OCI-LY1 (cell line): ENCODE results near the gene PRLR.

Source experiments
- H2AFZ ChIP-seq: fragments of 200-600 bp; sonication (generic), shearing (Covaris generic); 2 replicates; pipeline ENCODE4 v1.6.0; 2014; ENCODE audit warnings: antibody characterized with exemption, mild to moderate bottlenecking, low read length
- H3F3A ChIP-seq: fragments of 200-600 bp; sonication (generic), shearing (Covaris generic); 2 replicates; pipeline ENCODE4 v1.6.0; 2014; ENCODE audit warnings: mild to moderate bottlenecking, antibody characterized with exemption, low read length, moderate library complexity; ENCODE audit not compliant: insufficient read depth
- H3K27ac ChIP-seq: fragments of 200-600 bp; sonication (generic); 2 replicates; pipeline ENCODE4 v1.5.1; 2014; ENCODE audit warnings: low read length, mixed run types, mild to moderate bottlenecking, low read depth; ENCODE audit not compliant: poor library complexity, severe bottlenecking
- H3K27me3 ChIP-seq: fragments of 200-600 bp; sonication (generic); 2 replicates; pipeline ENCODE4 v1.6.0; 2014; ENCODE audit warnings: antibody characterized with exemption, mild to moderate bottlenecking, low read length, moderate library complexity; ENCODE audit not compliant: insufficient read depth
- H3K36me3 ChIP-seq: fragments of 200-600 bp; sonication (generic); 2 replicates; pipeline ENCODE4 v1.6.1; 2014; ENCODE audit warnings: mild to moderate bottlenecking, antibody characterized with exemption, low read length, moderate library complexity, mixed read lengths; ENCODE audit not compliant: insufficient read depth
- H3K4me1 ChIP-seq: fragments of 200-600 bp; sonication (generic); 2 replicates; pipeline ENCODE4 v1.5.1; 2014; ENCODE audit warnings: mild to moderate bottlenecking, low read length, moderate library complexity; ENCODE audit not compliant: insufficient read depth, severe bottlenecking
- H3K4me2 ChIP-seq: fragments of 200-600 bp; sonication (generic), shearing (Covaris generic); 2 replicates; pipeline ENCODE4 v1.6.1; 2014; ENCODE audit warnings: low read length
- H3K4me3 ChIP-seq: fragments of 200-600 bp; sonication (generic); 2 replicates; pipeline ENCODE4 v1.5.1; 2014; ENCODE audit warnings: low read length, low read depth, mild to moderate bottlenecking, mixed read lengths; ENCODE audit not compliant: poor library complexity, severe bottlenecking
- H3K79me2 ChIP-seq: fragments of 200-600 bp; shearing (Covaris generic); 2 replicates; pipeline ENCODE4 v1.6.1; 2016; ENCODE audit warnings: mixed run types, low read length, mixed read lengths; ENCODE audit not compliant: insufficient read depth
- H3K9ac ChIP-seq: fragments of 200-600 bp; sonication (generic), shearing (Covaris generic); 2 replicates; pipeline ENCODE4 v1.6.1; 2014; ENCODE audit warnings: mild to moderate bottlenecking, low read length, mixed read lengths
- H3K9me2 ChIP-seq: fragments of 200-600 bp; sonication (generic), shearing (Covaris generic); 2 replicates; pipeline ENCODE4 v1.6.1; 2014; ENCODE audit warnings: low read depth, mild to moderate bottlenecking, low read length, mixed read lengths
- H3K9me3 ChIP-seq: fragments of 200-600 bp; shearing (Covaris generic); 2 replicates; pipeline ENCODE4 v1.6.1; 2014; ENCODE audit warnings: low read length, mixed read lengths
- H4K20me1 ChIP-seq: fragments of 200-600 bp; sonication (generic), shearing (Covaris generic); 2 replicates; pipeline ENCODE4 v1.6.0; 2016; ENCODE audit warnings: mild to moderate bottlenecking, low read length; ENCODE audit not compliant: insufficient read depth
- EZH2 ChIP-seq: fragments of 200-600 bp; sonication (generic), shearing (Covaris generic); IDR thresholded peaks from 2 replicates; pipeline ENCODE4 v1.8.0; 2017; ENCODE audit warnings: borderline replicate concordance, mixed run types, mild to moderate bottlenecking, antibody characterized with exemption, low read length, moderate library complexity, mixed read lengths
- TF ChIP-seq, protein P1 (sequence below): fragments of 200-600 bp; sonication (generic), shearing (Covaris generic); IDR thresholded peaks from 2 replicates; pipeline ENCODE4 v1.5.1; 2017; ENCODE audit warnings: mild to moderate bottlenecking, antibody characterized with exemption, low read length, moderate library complexity, mixed read lengths

The PRLR gene

DNA sequence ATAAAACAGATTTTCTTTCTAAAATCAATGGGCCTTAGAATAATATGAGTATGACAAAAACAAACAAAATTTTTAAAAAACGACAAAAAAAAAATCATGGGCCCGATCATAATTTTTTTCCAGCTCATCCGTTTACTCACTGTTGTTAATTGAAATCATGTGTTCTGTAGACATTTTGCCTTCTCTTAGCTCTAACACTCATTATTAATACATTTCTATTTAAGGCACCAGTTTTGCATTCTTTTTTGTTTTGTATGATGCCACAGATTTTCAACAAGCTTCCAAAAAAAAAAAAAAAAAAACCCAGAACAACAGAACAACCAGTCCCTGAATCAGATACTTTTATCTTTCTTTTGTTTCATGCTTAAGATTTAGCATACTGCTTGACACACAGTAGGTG, 86.4 kb downstream of the PRLR start:
- Histone ChIP-seq H3K4me3 (no peak overlapping the region), H4K20me1 (no peaks in the 10 kb centered on the region), H3K27me3 (no peaks in the 10 kb centered on the region), H3K9me3 (no peaks in the 10 kb centered on the region), H3F3A (no peaks in the 10 kb centered on the region), H3K79me2 (no peaks in the 10 kb centered on the region), H3K4me2 (no peak overlapping the region), H3K36me3 (no peaks in the 10 kb centered on the region), H3K9ac (no peak overlapping the region), H3K27ac (no peak overlapping the region), H3K4me1 (no peaks in the 10 kb centered on the region), H2AFZ (no peak overlapping the region), H3K9me2 (no peaks in the 10 kb centered on the region)
- no peak for TF ChIP-seq EZH2
- TF ChIP-seq, protein P1, sequence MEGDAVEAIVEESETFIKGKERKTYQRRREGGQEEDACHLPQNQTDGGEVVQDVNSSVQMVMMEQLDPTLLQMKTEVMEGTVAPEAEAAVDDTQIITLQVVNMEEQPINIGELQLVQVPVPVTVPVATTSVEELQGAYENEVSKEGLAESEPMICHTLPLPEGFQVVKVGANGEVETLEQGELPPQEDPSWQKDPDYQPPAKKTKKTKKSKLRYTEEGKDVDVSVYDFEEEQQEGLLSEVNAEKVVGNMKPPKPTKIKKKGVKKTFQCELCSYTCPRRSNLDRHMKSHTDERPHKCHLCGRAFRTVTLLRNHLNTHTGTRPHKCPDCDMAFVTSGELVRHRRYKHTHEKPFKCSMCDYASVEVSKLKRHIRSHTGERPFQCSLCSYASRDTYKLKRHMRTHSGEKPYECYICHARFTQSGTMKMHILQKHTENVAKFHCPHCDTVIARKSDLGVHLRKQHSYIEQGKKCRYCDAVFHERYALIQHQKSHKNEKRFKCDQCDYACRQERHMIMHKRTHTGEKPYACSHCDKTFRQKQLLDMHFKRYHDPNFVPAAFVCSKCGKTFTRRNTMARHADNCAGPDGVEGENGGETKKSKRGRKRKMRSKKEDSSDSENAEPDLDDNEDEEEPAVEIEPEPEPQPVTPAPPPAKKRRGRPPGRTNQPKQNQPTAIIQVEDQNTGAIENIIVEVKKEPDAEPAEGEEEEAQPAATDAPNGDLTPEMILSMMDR: no peak

DNA sequence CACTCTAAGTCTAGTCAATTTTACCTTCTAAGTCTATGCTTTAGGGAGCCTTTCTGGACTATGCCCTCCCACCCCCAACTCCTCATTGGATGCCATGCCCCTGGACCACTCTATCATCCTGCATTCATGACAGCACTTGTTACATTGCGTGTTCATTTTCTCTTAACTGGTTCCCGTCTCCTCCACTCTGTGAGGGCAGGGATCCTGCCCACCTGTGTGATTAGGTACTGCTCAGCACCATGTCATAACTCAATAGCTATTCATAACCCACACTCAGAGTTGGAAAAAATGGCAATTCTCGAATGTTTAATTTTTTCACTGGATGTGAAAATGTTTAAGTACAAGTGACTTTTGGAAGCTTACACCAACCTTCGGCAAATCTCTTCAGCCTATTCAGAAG, 88.5 kb downstream of the PRLR start:
- Histone ChIP-seq H2AFZ (no peak overlapping the region), H3K9ac (no peak overlapping the region), H3K27me3 (no peaks in the 10 kb centered on the region), H3K4me3 (no peak overlapping the region), H3K36me3 (no peaks in the 10 kb centered on the region), H3K4me1 (no peaks in the 10 kb centered on the region), H3K79me2 (no peaks in the 10 kb centered on the region), H3K9me3 (no peaks in the 10 kb centered on the region), H4K20me1 (no peaks in the 10 kb centered on the region), H3K4me2 (no peak overlapping the region), H3K27ac (no peak overlapping the region), H3K9me2 (no peaks in the 10 kb centered on the region), H3F3A (no peaks in the 10 kb centered on the region)
- no peak for TF ChIP-seq EZH2
- TF ChIP-seq, protein P1: no peak

DNA sequence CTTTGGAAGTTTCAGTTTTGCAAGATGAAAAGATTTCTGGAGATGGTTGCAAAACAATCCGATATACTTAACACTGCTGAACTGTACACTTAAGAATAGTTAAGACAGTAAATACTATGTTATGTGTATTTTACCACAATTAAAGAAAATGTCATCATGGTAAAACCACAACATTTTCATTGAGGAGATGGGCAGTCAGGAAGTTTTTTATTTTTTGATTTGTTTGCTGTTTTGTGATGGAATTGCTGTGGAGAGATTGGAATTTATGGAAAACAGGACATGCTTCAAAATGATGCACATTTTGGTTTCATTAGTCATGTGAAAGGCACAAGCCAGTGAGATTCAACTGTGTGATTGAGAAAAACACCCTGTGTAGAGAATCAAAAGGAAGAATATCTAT, 92.1 kb downstream of the PRLR start:
- Histone ChIP-seq H3K79me2 (no peaks in the 10 kb centered on the region), H2AFZ (no peak overlapping the region), H3K9me3 (no peaks in the 10 kb centered on the region), H3K9me2 (no peaks in the 10 kb centered on the region), H3K36me3 (no peaks in the 10 kb centered on the region), H3K4me1 (no peaks in the 10 kb centered on the region), H3K4me3 (no peak overlapping the region), H4K20me1 (no peaks in the 10 kb centered on the region), H3K9ac (no peak overlapping the region), H3K27ac (no peak overlapping the region), H3K4me2 (no peak overlapping the region), H3K27me3 (no peaks in the 10 kb centered on the region), H3F3A (no peaks in the 10 kb centered on the region)
- TF ChIP-seq, protein P1: no peak
- no peak for TF ChIP-seq EZH2
